Measurements from ENCODE around the gene PLXDC1.

The PLXDC1 gene

GRCh38 chr17:39094607-39095308 is 56.7 kb downstream of the PLXDC1 start:
- no peak for DNase-seq

GRCh38 chr17:39092692-39093230 is 58.7 kb downstream of the PLXDC1 start:
- no peak for DNase-seq

- no peak for DNase-seq
These were observed 60.4 kb downstream of the PLXDC1 start for GRCh38 chr17:39090908-39091665.

- DNase-seq: no peak
These were observed 61.0 kb downstream of the PLXDC1 start for GRCh38 chr17:39090400-39090799.

DNA sequence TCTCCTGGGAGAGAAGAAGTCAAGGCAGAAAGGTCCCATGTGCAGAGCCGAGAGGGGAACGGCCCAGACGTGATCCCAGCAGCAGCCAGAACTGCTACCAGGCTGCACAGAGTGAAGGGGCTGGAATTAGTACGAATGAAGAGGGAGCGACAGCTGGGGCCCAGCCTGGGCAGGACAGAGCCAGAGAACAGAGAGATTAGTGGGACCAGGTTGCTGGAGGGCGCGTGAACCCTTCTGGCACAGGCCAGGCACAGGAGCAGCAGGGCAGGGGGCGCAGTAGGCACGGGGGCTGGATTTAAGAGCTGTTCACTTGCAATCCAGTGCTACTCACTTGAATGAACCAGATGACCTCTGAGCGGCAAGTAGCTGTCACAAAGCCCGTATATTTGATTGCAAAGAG is 66.9 kb downstream of the PLXDC1 start:
- DNase-seq: no peak

DNA sequence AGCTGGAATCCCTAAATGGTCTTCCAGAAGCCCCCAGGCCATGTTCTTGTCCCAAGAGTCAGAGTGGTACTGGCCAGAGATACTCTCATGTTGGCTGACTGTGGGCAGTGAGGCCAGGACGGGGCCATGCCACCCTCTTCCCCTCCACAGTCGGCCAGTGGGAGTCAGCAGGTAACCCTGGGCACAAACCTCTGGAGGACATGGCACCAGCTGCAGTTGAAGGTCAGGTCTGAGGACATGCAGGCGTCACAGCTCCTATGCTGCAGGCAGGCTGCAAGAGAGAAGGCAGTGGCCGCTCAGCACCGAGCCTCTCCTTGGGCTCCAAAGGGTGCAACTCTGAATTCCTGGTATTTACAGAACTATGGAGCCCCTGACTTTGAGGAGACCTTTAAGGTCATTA is 68.2 kb downstream of the PLXDC1 start:
- no peak for DNase-seq

DNA sequence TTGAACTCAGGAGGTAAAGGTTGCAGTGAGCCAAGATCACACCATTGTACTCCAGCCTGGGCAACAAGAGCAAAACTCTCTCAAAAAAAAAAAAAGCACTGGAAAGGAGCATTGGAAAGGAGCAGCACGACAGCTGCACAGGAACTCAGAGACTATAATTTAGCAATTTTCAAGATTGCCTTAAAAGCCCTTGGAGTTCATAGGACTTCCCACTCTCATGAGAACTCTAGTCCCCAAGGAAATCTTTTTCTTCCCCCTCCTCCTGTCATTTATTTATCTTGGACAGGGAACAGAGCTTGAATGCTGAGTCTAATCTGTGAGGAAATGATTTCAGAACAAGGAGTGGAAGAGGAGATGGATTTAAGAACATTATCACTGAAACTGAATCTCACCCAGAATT is 69.0 kb downstream of the PLXDC1 start:
- no peak for DNase-seq

DNA sequence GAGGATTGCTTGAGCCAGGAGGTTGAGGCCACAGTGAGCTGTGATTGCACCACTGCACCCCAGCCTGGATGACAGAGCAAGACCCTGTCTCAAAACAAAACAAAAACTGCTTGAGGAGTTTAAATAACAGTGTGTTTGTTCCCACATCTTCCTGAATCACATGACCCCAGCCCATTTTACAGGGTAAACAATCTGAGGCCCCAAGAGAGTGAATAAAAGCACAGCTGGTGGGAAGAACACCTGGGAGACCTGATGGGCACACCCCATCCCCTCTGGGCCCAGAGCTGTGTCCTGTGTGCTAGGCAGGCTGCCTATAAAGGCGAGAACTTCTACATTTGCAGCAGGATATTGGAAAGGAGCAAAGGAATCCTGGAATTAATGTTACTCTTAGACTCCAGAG is 69.6 kb downstream of the PLXDC1 start:
- DNase-seq: no peak

DNA sequence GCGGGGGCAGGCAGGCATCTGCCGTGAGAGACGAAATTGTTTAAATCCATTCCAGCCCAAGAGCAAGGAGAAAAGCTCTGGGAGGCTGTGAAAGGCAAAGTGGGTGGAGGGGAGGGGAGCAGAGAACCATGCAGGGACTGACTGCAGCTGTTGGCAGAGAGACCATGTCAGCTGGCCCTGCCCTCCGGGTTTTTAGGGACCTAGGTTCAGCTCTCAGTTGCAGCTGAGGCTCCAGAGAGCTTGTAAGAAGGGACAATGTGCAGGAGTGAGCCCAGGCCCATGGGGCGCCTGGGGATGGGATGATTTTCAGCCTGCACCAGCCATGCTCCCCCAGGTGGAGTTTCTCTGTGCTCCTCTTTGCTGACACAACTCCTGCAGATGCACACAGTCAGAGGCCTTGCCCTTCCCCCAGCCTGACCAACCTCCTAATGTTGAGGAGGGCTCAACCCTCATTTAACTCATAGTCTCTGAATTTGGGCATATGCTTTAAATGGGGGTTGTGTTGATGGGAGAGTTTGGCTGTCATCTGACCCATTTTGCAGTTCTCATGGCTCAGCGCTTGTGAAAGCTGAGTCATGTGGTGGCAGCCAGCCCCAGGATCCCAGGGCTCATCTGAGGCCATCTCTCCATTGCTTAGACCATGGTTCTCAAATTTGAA is 70.9 kb downstream of the PLXDC1 start:
- DNase-seq: no peak

DNA sequence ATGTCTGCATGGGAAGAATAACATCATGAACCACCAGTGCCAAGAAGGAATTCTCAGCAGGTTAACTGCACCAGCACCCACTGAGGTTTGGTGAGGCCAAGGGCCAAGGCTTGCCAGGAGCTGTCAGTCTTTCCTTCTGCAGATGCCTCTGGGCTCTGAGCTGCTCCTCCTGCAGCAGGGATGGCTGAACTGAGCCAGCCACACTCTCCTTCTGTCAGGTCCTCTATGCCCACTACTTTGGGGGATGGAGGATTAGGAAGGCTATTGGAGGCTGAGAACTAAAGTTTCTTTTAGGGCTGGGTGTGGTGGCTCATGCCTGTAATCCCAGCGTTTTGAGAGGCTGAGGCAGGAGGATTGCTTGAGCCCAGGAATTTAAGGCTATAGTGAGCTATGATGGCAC is 71.6 kb downstream of the PLXDC1 start:
- no peak for DNase-seq

GRCh38 chr17:39077866-39078265 is 73.6 kb downstream of the PLXDC1 start:
- no peak for DNase-seq

- DNase-seq: no peak
These were observed 74.2 kb downstream of the PLXDC1 start for GRCh38 chr17:39077252-39077651.

DNA sequence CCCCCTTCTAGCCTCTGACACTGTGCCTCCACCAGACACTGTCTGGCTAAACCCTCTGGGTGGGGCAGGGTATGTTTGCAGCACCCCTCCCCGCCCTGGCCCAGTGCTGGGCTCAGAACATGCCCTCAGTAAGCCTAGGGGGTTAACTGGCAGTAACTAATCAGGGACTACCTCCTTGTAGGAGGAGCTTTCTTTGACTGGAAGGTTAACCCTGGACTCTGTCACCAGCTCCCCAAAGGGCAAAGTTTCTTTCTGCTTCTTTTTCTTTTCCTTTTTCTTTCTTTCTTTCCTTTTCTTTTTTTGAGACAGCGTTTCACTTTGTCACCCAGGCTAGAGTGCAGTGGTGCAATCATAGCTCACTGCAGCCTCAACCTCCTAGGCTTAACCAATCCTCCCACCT is 76.8 kb downstream of the PLXDC1 start:
- no peak for DNase-seq

GRCh38 chr17:39073916-39074315 is 77.5 kb downstream of the PLXDC1 start:
- no peak for DNase-seq

GRCh38 chr17:39073353-39073752 is 78.1 kb downstream of the PLXDC1 start:
- no peak for DNase-seq

GRCh38 chr17:39071573-39071972 is 79.9 kb downstream of the PLXDC1 start:
- DNase-seq: no peak

- peak; percentile 38 for DNase-seq
These were observed 82.2 kb downstream of the PLXDC1 start for GRCh38 chr17:39069114-39069756.

DNA sequence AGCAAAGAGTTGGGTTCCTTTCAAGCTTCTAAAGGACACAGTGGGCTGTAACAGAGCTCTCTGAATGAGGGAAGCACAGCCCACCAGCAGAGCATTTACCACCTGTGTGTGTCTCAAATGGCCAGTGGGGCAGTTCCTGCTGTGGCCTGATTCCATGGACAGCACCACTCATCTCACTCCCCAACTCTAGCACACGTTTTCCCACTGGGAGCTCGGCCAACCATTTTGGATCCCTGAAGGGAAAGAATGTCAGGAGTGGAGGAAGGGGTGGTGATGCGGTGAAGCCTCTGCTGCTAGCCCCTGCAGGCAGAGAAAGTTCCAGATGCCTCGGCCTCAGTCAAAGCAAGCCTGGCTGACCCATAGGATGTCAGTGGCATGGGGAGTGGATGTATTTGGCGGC is 86.6 kb downstream of the PLXDC1 start:
- no peak for DNase-seq

- DNase-seq: no peak
These were observed 87.1 kb downstream of the PLXDC1 start for GRCh38 chr17:39064374-39064773.

DNA sequence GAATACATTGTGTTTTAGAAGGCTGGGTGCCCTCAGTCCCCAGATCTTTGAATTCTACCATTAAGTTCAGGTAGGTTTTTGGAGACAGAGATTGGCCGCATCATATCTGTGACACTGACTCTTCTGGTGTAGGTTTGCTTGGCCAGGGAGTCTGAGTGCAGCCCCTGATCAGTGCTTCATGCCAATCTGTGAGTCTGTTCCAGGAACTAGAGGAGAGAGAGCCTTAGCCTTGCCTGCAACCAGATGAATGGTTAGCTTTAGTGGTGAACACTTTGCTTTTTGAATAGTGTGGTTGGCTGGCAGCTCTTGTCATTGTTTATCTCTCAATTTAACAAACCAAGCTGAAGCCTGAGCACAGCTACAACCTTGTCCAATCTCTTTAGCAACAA is 87.8 kb downstream of the PLXDC1 start:
- DNase-seq: no peak

- no peak for DNase-seq
These were observed 88.4 kb downstream of the PLXDC1 start for GRCh38 chr17:39062846-39063680.

DNA sequence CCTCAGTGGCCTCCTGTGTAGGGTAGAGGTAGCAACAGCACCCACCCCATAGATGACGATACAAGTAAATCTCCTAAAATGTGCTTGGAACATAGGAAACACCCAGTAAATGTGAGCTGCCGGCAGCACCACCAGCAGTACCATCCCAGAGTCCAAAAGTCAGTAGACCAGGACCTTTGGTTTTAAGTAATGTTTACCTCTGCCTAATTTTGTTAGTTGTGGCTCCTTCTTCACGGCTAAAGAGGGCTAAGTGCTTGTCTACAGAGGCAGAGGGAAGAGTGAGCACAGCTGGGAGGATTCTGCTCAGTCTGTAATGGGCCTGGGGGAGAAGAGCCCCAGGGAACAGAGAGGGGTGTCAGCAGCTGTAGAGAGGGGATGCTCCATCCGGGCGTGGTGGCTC is 92.9 kb downstream of the PLXDC1 start:
- no peak for DNase-seq

All from NCI-H774 (cell line).